Urothelium cell line (cell line): ENCODE measurements around the gene NPFF.

Source experiments
- DNase-seq: peaks from one replicate; pipeline ENCODE4 v3.0.0; 2011; ENCODE audit warnings: low spot score, mixed read lengths
- FAIRE-seq: peaks from 2 replicates; lab custom pipeline; 2011; peaks lifted over from hg19 to GRCh38; lab: Jason Lieb, UNC

NPFF gene

DNA sequence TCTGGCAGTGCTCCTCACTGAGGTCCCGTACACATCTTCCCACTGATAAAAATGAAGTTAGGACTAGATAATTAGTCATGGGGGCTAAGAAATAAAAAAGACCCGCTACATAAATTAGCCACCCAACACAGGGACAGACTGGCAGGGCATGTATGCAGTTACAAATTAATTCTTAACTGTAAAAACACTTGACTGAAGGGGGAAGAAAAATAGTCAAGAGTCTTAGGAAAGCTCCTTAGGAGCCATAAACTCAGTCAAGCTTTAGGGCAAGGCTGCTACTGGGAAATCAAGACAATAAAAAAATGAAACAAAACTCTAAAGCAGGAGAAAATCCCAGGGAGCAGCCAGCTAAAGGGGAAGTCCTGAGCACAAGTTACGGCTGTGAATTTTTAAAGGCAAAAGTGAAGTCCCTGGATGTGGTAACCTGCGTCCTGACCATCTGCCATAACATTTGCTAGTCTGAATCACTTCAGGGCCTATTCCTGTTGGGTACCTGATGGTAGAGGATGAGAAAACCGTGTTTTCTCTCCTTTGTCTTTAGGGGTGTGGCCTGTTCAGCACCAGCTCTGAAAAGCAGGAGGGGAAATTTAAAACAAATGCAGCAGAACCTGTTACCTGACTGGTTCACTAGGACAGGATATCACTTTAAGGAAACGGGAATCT, 7.5 kb upstream of the NPFF start:
- FAIRE-seq = no peak

GRCh38 chr12:53513712-53514410, 6.6 kb upstream of the NPFF start:
- DNase-seq = no peak
- FAIRE-seq = no peak

More for the DNA sequence above, 7.5 kb upstream of the NPFF start:
- DNase-seq = no peak

GRCh38 chr12:53510181-53510812, 3.0 kb upstream of the NPFF start:
- FAIRE-seq = no peak
- DNase-seq = no peak

DNA sequence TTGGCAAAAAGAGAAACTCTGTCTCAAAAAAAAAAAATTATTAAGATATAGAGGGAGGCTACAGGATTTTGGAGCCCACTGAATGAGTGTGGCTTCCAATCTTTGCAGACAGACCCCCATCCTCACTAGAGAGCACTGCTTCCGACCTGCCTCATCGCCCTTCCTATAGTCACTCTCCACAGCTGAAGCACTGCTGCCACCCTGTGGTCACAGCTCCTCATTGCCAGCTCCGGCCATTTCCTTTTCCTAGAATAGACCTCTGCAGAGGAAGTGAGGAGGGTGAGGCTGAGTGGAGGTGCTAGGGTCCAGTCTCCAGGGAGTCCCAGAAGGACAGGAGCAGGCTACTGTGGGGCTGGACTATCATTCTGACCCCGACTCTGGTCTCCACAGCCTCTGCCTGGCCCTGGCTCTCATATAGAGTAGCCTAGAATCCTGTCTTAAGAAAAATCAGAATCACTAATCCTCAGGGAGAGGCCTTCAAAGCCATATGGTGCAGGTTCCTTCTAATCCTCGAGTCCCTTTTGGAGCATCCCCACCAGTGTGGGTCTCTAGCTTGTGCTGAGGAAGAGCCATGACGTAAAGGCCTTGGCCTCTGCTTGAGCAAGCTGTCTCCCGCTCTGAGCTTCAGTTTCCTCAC, 1.4 kb upstream of the NPFF start:
- peak; percentile 80 for DNase-seq
- FAIRE-seq = no peak

DNA sequence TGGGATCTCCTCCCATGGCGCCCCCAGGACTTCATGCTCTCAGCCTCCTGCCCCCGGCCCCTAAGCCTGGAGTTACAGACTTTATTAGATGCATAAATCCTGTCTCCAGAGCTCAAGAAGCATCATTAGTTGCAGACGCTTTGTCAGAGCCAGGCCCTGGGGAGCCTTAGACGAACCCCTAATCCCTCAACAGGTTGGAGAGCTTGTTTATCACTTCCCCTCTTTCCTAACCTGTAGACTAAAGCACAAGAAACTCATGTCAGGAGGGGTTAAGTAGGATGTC, 260 bp upstream of the NPFF start:
- DNase-seq = no peak
- FAIRE-seq = no peak

- FAIRE-seq (no peak), DNase-seq (no peak)
Observed at GRCh38 chr12:53506450-53506785, 866 bp downstream of the NPFF start.

DNA sequence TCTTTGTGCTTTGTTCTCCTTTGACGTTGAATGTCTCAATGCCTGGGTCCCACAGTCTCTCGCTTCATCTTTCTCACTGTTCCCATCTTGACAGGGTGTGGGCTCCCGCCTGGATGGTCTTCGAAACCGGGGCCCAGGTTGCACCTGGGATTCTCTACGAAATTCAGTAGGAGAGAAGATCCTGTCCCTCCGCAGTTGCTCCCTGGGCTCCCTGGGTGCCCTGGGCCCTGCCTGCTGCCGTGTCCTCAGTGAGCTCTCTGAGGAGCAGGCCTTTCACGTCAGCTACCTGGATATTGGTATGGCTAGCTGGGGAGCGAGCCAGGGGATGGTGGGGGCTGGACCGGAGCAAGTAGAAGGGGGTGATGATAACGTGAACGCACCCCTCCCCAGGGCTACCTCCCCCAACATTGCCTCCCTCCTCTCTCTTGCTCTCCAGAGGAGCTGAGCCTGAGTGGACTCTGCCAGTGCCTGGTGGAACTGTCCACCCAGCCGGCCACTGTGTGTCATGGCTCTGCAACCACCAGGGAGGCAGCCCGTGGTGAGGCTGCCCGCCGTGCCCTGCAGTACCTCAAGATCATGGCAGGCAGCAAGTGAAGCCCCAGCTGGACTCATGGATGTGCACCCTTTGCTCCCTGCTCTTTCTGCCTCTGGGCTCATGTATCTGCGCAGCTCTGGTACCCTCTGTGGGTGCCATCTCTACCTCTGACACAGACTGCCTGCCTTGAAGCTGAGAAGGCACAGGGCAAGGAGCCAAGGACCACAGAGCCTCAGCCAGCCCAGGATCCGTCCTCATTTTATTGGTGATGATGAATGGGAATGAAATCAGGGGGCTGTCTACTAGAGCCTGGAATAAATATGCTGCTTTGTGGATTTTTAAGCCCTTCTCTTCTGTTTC, 1.5 kb downstream of the NPFF start:
- FAIRE-seq (no peak), DNase-seq (no peak)

DNA sequence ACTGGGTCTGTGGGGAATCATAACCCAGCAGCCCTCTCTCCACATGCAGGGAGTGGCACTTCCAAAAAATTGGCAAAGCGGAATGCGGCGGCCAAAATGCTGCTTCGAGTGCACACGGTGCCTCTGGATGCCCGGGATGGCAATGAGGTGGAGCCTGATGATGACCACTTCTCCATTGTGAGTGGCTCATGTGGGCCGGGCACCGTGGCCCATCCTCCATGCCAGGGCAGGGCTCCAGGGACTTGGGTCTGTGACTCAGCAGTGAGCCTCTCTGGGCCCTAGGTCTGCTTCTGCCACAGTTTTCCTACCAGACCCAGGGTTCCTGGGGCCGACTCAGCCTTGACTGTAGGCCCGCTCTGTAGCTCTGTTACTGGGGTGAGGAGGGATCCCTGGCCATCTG, 2.2 kb downstream of the NPFF start:
- FAIRE-seq (no peak), DNase-seq (no peak)

- DNase-seq = no peak
- no peak for FAIRE-seq
Observed at GRCh38 chr12:53504004-53504920, 3.0 kb downstream of the NPFF start.

DNA sequence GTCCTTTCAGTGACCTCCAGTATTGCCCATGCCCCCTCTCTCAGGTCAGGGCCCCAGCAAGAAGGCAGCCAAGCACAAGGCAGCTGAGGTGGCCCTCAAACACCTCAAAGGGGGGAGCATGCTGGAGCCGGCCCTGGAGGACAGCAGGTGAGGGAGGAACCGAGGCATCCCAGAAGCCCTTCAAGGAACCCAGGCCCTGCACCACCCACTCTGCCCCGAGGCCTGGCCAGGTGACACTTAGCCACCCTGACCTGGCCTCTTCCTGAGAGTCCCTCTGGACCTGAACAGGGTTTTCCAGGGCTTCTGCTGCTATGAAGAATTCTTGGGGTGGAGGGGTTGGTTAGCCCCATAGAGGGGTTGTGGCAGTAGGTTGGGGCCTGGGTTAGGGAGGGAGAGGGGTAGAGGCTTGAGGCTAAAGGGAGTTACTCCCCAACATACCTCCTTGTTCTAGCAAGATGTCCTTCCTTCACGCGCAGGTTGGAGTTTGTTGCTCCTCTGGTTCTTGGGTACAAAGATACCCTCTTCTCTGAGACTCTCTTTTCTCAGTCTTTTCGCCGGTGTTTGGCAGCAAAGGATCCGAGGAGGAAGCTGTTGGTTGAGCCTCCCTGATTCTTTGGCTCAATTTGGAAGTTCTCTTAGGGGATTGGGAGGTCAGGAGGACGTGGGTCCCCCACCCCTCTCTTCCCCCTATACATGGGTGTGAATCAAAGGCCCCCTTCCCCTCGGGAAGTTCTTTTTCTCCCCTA, 4.1 kb downstream of the NPFF start:
- no peak for FAIRE-seq

GRCh38 chr12:53502331-53502730, 5.0 kb downstream of the NPFF start:
- no peak for FAIRE-seq

More for the DNA sequence above, 4.1 kb downstream of the NPFF start:
- DNase-seq = no peak

DNA sequence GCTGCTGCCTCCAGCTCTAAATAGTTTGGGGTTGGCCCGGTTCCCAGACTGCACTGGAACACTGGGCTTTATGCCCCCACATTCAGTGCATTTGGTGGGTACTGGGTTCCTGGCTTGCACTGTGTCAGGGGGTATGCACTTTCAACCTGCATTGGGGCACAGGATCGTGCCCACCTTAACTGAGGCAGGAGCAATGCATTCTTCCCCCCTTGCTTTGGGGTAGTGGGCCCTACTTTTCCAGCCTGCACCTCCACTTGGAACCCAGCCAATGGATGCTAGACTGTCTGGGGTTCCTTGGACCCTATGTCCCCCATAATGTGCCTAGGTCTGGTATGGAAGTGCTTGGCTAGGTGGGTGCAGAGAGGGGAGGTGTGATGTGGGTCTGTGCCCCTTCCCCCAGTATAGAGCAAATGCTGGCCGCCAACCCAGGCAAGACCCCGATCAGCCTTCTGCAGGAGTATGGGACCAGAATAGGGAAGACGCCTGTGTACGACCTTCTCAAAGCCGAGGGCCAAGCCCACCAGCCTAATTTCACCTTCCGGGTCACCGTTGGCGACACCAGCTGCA, 5.6 kb downstream of the NPFF start:
- FAIRE-seq (no peak), DNase-seq (no peak)

More at GRCh38 chr12:53502331-53502730, 5.0 kb downstream of the NPFF start:
- no peak for DNase-seq

- DNase-seq (peak; percentile 96), FAIRE-seq (peak; percentile 87)
Observed at GRCh38 chr12:53500776-53501614, 6.3 kb downstream of the NPFF start, which contains the start of gene TARBP2. Gene TARBP2, plus strand, starts transcription at chr12:53501283. Its CDS starts 126 bp downstream, at chr12:53501409.

DNA sequence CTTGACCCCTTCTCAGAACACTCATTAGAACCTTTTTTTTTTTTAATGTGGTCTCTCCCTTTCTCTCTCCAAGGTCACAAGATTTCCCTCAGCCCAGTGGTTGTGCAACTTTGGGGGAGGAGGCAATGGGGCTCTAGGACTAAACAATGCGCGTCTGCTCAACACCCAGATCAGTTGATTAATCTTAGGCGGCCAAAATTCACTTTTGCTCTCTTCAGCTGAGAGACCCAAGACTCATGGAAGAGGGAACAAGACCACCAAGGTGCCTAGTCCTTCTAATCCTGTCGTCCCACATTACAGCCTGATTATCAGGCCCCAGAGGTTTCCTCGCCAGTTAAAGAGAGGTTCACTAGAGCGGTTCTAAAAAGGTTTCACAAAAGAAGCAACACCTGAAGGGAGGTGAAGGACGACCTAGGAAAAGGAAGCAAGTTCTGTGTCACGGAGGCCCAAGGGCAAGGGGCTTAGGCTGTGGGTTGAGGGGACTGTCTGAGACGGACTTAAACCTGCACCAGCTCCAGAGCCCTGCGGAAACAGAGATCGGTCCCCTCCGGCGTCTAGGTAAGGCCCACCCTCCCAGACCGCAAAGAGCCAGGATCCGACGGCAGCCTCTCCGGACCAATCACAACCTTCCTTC, 7.0 kb downstream of the NPFF start:
- no peak for DNase-seq
- no peak for FAIRE-seq

DNA sequence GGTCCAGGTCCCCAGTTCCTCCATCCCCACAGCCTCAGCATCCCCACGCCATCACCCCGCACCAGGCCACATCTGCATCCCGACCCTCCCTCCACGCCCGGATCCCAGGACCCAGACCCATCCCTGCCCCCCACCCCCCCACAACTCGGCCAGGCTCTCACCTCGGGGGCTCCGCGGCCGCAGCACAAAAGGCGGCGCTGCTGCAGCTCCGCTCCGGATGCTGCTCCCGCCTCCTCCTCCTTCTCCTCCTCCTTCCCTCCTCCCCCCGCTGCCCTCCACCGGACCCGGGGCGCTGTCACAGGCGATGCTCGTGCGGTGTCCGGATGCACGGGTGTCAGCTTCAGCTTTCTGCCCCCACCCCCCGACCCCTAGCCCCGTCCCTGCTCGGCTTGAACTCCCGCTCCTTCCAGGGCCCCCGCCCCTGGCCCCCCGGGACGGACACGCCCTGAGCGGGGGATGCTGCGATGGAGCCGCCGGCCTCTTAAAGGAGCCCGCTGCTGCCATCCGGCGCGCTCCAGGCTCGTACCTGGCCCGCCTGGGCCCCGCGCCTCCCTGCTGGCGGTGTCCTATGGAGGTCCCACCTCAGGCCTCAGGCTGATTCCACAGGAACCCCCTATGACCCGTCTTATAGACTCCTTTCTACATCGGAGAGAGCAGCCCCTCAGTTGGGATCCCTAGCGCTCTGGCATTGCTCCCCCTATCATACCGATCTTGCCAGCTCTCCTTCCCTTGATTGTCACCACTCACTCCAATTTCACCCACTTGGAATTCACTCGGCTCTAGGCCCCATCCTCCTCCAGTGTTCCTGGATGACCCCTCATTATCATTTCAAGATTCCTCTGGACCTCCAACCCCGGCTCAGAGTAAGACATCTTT, 7.8 kb downstream of the NPFF start, which contains the start of gene MAP3K12:
Gene MAP3K12, minus strand, starts transcription at position 193 of the 876 bp plus-strand sequence. CDS start 12,067 bp downstream, outside the sequence.
- peak; percentile 72 for DNase-seq
- FAIRE-seq = no peak

GRCh38 chr12:53498235-53498630, 9.1 kb downstream of the NPFF start:
- DNase-seq (no peak), FAIRE-seq (no peak)
